ENCODE results near the gene PADI2. TPM values are rescaled to one million over a fixed set of nuclear protein-coding genes. Genes with fewer than 3 reads are reported as not detected.

PADI2 gene
- total and polyA plus RNA-seq, 2 donors (not counting 1 experiment from before 2014, with no cell fraction given), result 0.25 to 14.2 TPM

DNA sequence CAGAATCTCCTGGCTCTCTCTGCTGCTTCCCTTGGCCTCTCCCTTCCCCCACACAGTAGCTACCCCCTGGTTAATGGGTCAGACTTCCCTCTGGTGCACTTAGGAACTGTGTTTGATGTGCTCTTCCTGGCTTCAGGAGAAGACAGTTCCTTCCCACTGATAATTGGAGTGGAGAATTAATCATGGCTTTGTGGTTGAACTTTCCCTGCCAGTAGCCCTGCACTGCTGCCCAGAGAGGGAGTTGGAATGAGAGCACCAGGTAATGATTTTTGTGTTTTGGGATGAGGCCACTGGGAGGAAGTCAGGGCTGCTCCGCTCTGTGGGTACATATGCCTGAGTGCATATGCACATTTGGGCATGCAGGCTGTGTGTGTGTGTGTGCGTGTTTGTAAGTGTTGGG lies 39.7 kb upstream of the PADI2 start:
- peaks cover 0 to 2% (median 0%) of the 10 kb centered on the region in 4 experiments for H3K27me3 ChIP-seq (replicated peaks in 1 of 4; ENCODE audit: control extremely low read depth in 1 of 4, control insufficient read depth in 3 of 4, insufficient read depth in 4 of 4, low read length in 3 of 4)
- TF ChIP-seq EZH2 (IDR thresholded peaks at IDR 0.05; ENCODE audit: borderline replicate concordance, insufficient read depth, low read depth, low read length, poor library complexity, severe bottlenecking) (no peak), CTCF (IDR thresholded peaks at IDR 0.05) (no peak)
- intact Hi-C loops (cut with micrococcal nuclease), result loop anchor here (5.0 kb wide), 1 partner anchor 33 kb away; no protein-coding TSS in a partner anchor
- ChIA-PET CTCF (interaction anchor here (1.6 kb wide), 1 partner anchor 33 kb away, joined by 6 read pairs; no protein-coding TSS in a partner anchor), POLR2A (no interaction called here)
- ATAC-seq (ENCODE audit: low read depth) (no peak), DNase-seq (no peak)
- no peaks in the 10 kb centered on the region for H4K20me1 ChIP-seq (ENCODE audit: control insufficient read depth, insufficient read depth, low read length, poor library complexity, severe bottlenecking)
- no peaks in the 10 kb centered on the region for H3K79me2 ChIP-seq (ENCODE audit: control insufficient read depth, insufficient read depth, low read length)
- H3K9ac ChIP-seq (ENCODE audit: low read length), result no peak overlapping the region
- Mint-ChIP-seq H3K4me3 (no peak overlapping the region), H3K27me3 (peaks cover 6% of the 10 kb centered on the region), H3K9me3 (ENCODE audit: insufficient read depth) (peaks cover 21% of the 10 kb centered on the region), H3K27ac (no peak overlapping the region), H3K4me1 (no peaks in the 10 kb centered on the region)
- 100% methylated on average over 1 of the region's 2 CpGs for WGBS (ENCODE audit: insufficient coverage)
- H3K27ac ChIP-seq (ENCODE audit: low read length in 2 of 2), result no peak overlapping the region
- H3K4me2 ChIP-seq (replicated peaks; ENCODE audit: low read depth, low read length, poor library complexity, severe bottlenecking), result no peak overlapping the region
- H3K9me3 ChIP-seq (ENCODE audit: control extremely low read depth in 1 of 3, control insufficient read depth in 2 of 3, insufficient read depth in 1 of 3, low read length in 2 of 3), result peaks cover 0 to 30% (median 24%) of the 10 kb centered on the region in 3 donors
- H3K4me1 ChIP-seq (ENCODE audit: control insufficient read depth in 2 of 2, insufficient read depth in 2 of 2, low read length in 2 of 2), result no peaks in the 10 kb centered on the region
- H3K36me3 ChIP-seq (replicated peaks in 1 of 2; ENCODE audit: control extremely low read depth in 1 of 2, control insufficient read depth in 1 of 2, extremely low read depth in 1 of 2, insufficient read depth in 2 of 2, low read length in 1 of 2), result no peaks in the 10 kb centered on the region
- no peak overlapping the region for H2AFZ ChIP-seq (ENCODE audit: insufficient read depth, low read depth, low read length, poor library complexity, severe bottlenecking)
- no peak overlapping the region for H3K4me3 ChIP-seq (ENCODE audit: control extremely low read depth in 1 of 5, extremely low read depth in 1 of 5, insufficient read depth in 1 of 5, low read depth in 2 of 5, low read length in 4 of 5)

GRCh38 chr1:17156108-17156507 lies 36.9 kb upstream of the PADI2 start:
- H3K4me3 Mint-ChIP-seq, result no peak overlapping the region
- POLR2A ChIA-PET, result no interaction called here

More at GRCh38 chr1:17156108-17156507, 36.9 kb upstream of the PADI2 start:
- Histone ChIP-seq H3K4me1 (ENCODE audit: control insufficient read depth in 2 of 2, insufficient read depth in 2 of 2, low read length in 2 of 2) (no peaks in the 10 kb centered on the region), H3K9me3 (ENCODE audit: control extremely low read depth in 1 of 3, control insufficient read depth in 2 of 3, insufficient read depth in 1 of 3, low read length in 2 of 3) (peaks cover 0 to 40% (median 38%) of the 10 kb centered on the region in 3 donors), H3K4me2 (replicated peaks; ENCODE audit: low read depth, low read length, poor library complexity, severe bottlenecking) (no peak overlapping the region), H3K9ac (ENCODE audit: low read length) (no peak overlapping the region), H3K27me3 (replicated peaks in 1 of 4; ENCODE audit: control extremely low read depth in 1 of 4, control insufficient read depth in 3 of 4, insufficient read depth in 4 of 4, low read length in 3 of 4) (peaks cover 0 to 5% (median 0%) of the 10 kb centered on the region in 4 experiments), H3K4me3 (ENCODE audit: control extremely low read depth in 1 of 5, extremely low read depth in 1 of 5, insufficient read depth in 1 of 5, low read depth in 2 of 5, low read length in 4 of 5) (no peak overlapping the region), H3K27ac (ENCODE audit: low read length in 2 of 2) (no peak overlapping the region), H4K20me1 (ENCODE audit: control insufficient read depth, insufficient read depth, low read length, poor library complexity, severe bottlenecking) (no peaks in the 10 kb centered on the region), H3K36me3 (replicated peaks in 1 of 2; ENCODE audit: control extremely low read depth in 1 of 2, control insufficient read depth in 1 of 2, extremely low read depth in 1 of 2, insufficient read depth in 2 of 2, low read length in 1 of 2) (no peaks in the 10 kb centered on the region), H3K79me2 (ENCODE audit: control insufficient read depth, insufficient read depth, low read length) (no peaks in the 10 kb centered on the region), H2AFZ (ENCODE audit: insufficient read depth, low read depth, low read length, poor library complexity, severe bottlenecking) (no peak overlapping the region)
- intact Hi-C loops (cut with micrococcal nuclease), result loop anchor here (5.0 kb wide), 1 partner anchor 36 kb away; no protein-coding TSS in a partner anchor
- ATAC-seq (ENCODE audit: low read depth) (no peak), DNase-seq (no peak)
- no peak for TF ChIP-seq EZH2 (IDR thresholded peaks at IDR 0.05; ENCODE audit: borderline replicate concordance, insufficient read depth, low read depth, low read length, poor library complexity, severe bottlenecking)
- WGBS (ENCODE audit: insufficient coverage), result 27% methylated on average over 1 of the region's 3 CpGs
- Mint-ChIP-seq H3K9me3 (ENCODE audit: insufficient read depth) (peaks cover 29% of the 10 kb centered on the region), H3K4me1 (no peaks in the 10 kb centered on the region), H3K27me3 (peaks cover 21% of the 10 kb centered on the region), H3K27ac (no peak overlapping the region)
- CTCF ChIA-PET, result no interaction called here

Measured in B cell (primary cell).